ENCODE measurements around the gene CDC14A. TPM values are rescaled to one million over a fixed set of nuclear protein-coding genes. Genes with fewer than 3 reads are reported as not detected.
"Not testable (repeated sequence)": the region's sequence is repeated elsewhere in the genome, so short reads cannot be mapped to it uniquely, and the experiment has no call there.

CDC14A gene
- total RNA-seq, 1 donor from 2014 or later, result 0.79 TPM

- FAIRE-seq, result no peak
- Histone ChIP-seq H3K27me3 (ENCODE audit: control insufficient read depth, insufficient read depth, low read length) (no peaks in the 10 kb centered on the region), H3K36me3 (ENCODE audit: control insufficient read depth, insufficient read depth, low read length) (no peaks in the 10 kb centered on the region), H3K4me3 (ENCODE audit: low read depth, low read length) (no peak overlapping the region)
- no peak for DNase-seq (ENCODE audit: low read depth)
- no peak for TF ChIP-seq CTCF (IDR thresholded peaks at IDR 0.05; ENCODE audit: insufficient read depth, low read length, severe bottlenecking)
Observed at GRCh38 chr1:100325415-100326324, 26.6 kb upstream of the CDC14A start.

- not testable (repeated sequence) for H3K27me3 ChIP-seq (ENCODE audit: control insufficient read depth, insufficient read depth, low read length); H3K36me3 ChIP-seq (ENCODE audit: control insufficient read depth, insufficient read depth, low read length); FAIRE-seq; H3K4me3 ChIP-seq (ENCODE audit: low read depth, low read length); DNase-seq (ENCODE audit: low read depth)
Observed at GRCh38 chr1:100326325-100326670, 26.0 kb upstream of the CDC14A start.

- no peaks in the 10 kb centered on the region for H3K27me3 ChIP-seq (ENCODE audit: control insufficient read depth, insufficient read depth, low read length)
- no peaks in the 10 kb centered on the region for H3K36me3 ChIP-seq (ENCODE audit: control insufficient read depth, insufficient read depth, low read length)
- DNase-seq (ENCODE audit: low read depth) (no peak), FAIRE-seq (no peak)
- no peak overlapping the region for H3K4me3 ChIP-seq (ENCODE audit: low read depth, low read length)
- no peak for TF ChIP-seq CTCF (IDR thresholded peaks at IDR 0.05; ENCODE audit: insufficient read depth, low read length, severe bottlenecking)
Observed at GRCh38 chr1:100328133-100328532, 24.2 kb upstream of the CDC14A start.

GRCh38 chr1:100331146-100331545, 21.2 kb upstream of the CDC14A start:
- not testable (repeated sequence) for DNase-seq (ENCODE audit: low read depth); H3K4me3 ChIP-seq (ENCODE audit: low read depth, low read length); H3K36me3 ChIP-seq (ENCODE audit: control insufficient read depth, insufficient read depth, low read length); H3K27me3 ChIP-seq (ENCODE audit: control insufficient read depth, insufficient read depth, low read length); FAIRE-seq

- no peak for FAIRE-seq
- Histone ChIP-seq H3K27me3 (ENCODE audit: control insufficient read depth, insufficient read depth, low read length) (no peaks in the 10 kb centered on the region), H3K4me3 (ENCODE audit: low read depth, low read length) (no peak overlapping the region), H3K36me3 (ENCODE audit: control insufficient read depth, insufficient read depth, low read length) (no peaks in the 10 kb centered on the region)
- DNase-seq (ENCODE audit: low read depth), result no peak
- no peak for TF ChIP-seq CTCF (IDR thresholded peaks at IDR 0.05; ENCODE audit: insufficient read depth, low read length, severe bottlenecking)
Observed at GRCh38 chr1:100332331-100332730, 20.0 kb upstream of the CDC14A start.

GRCh38 chr1:100335436-100335835, 16.9 kb upstream of the CDC14A start:
- Histone ChIP-seq H3K27me3 (ENCODE audit: control insufficient read depth, insufficient read depth, low read length) (no peaks in the 10 kb centered on the region), H3K36me3 (ENCODE audit: control insufficient read depth, insufficient read depth, low read length) (no peaks in the 10 kb centered on the region), H3K4me3 (ENCODE audit: low read depth, low read length) (no peak overlapping the region)
- DNase-seq (ENCODE audit: low read depth) (no peak), FAIRE-seq (no peak)
- no peak for TF ChIP-seq CTCF (IDR thresholded peaks at IDR 0.05; ENCODE audit: insufficient read depth, low read length, severe bottlenecking)

- not testable (repeated sequence) for FAIRE-seq; H3K27me3 ChIP-seq (ENCODE audit: control insufficient read depth, insufficient read depth, low read length); DNase-seq (ENCODE audit: low read depth); H3K36me3 ChIP-seq (ENCODE audit: control insufficient read depth, insufficient read depth, low read length); H3K4me3 ChIP-seq (ENCODE audit: low read depth, low read length)
Observed at GRCh38 chr1:100337878-100338277, 14.4 kb upstream of the CDC14A start.

- DNase-seq (ENCODE audit: low read depth); FAIRE-seq; H3K4me3 ChIP-seq (ENCODE audit: low read depth, low read length); H3K27me3 ChIP-seq (ENCODE audit: control insufficient read depth, insufficient read depth, low read length); H3K36me3 ChIP-seq (ENCODE audit: control insufficient read depth, insufficient read depth, low read length): not testable (repeated sequence)
Observed at GRCh38 chr1:100339735-100340134, 12.6 kb upstream of the CDC14A start.
